HepG2 (cell line): Measurements from ENCODE around the gene CENPB. TPM values are rescaled to one million over a fixed set of nuclear protein-coding genes. Genes with fewer than 3 reads are reported as not detected.

Source experiments
- ARID2 ChIP-seq: sonication (generic); formaldehyde crosslinking; IDR thresholded peaks from 2 replicates; pipeline ENCODE4 v1.8.1; 2022; ENCODE audit warnings: mild to moderate bottlenecking, missing genetic modification reagents, borderline replicate concordance
- ETV5 ChIP-seq: IDR thresholded peaks from 2 replicates; pipeline ENCODE4 v1.6.1; 2018; ENCODE audit warnings: missing biosample characterization, missing genetic modification reagents, inconsistent platforms, borderline replicate concordance
- FIP1L1 ChIP-seq: fragments of 200-400 bp; formaldehyde crosslinking; IDR thresholded peaks from 2 replicates; pipeline ENCODE4 v1.6.1; 2018; ENCODE audit warnings: low read depth, mild to moderate bottlenecking, low read length, moderate library complexity, borderline replicate concordance; ENCODE audit not compliant: insufficient read depth
- GLI4 ChIP-seq: sonication (generic); formaldehyde crosslinking; IDR thresholded peaks from 2 replicates; pipeline ENCODE4 v1.5.1; 2020; ENCODE audit warnings: missing genetic modification reagents, mild to moderate bottlenecking, moderate library complexity, borderline replicate concordance
- HNRNPL ChIP-seq: fragments of 200-400 bp; formaldehyde crosslinking; IDR thresholded peaks from 2 replicates; pipeline ENCODE4 v1.6.1; 2017; ENCODE audit warnings: mild to moderate bottlenecking, low read depth, low read length
- HOXD1 ChIP-seq: sonication (generic); formaldehyde crosslinking; IDR thresholded peaks from 2 replicates; pipeline ENCODE4 v1.5.0; 2020; ENCODE audit warnings: missing genetic modification reagents
- MAZ ChIP-seq, 2 experiments: sonication (generic) in 1 of 2; formaldehyde crosslinking in 1 of 2; IDR thresholded peaks; 2 replicates each; pipeline versions ENCODE4 v1.5.0 to v1.6.1; 2012 to 2020; ENCODE audit warnings: low read depth in 2 of 2, mild to moderate bottlenecking in 2 of 2, borderline replicate concordance in 1 of 2, improper control_type of control experiment in 1 of 2, low read length in 1 of 2, missing genetic modification reagents in 1 of 2, moderate library complexity in 1 of 2
- MEF2D ChIP-seq: sonication (generic); formaldehyde crosslinking; IDR thresholded peaks from 2 replicates; pipeline ENCODE4 v1.5.1; 2020; ENCODE audit warnings: mild to moderate bottlenecking, missing genetic modification reagents
- MIER3 ChIP-seq: IDR thresholded peaks from 2 replicates; pipeline ENCODE4 v1.6.1; 2016; ENCODE audit warnings: missing compliant biosample characterization, borderline replicate concordance
- NBN ChIP-seq: fragments of 450-650 bp; conservative IDR thresholded peaks from 2 replicates; pipeline ENCODE4 v1.6.1; 2017
- NFRKB ChIP-seq: fragments of 450-650 bp; IDR thresholded peaks from 2 replicates; pipeline ENCODE4 v1.6.1; 2017
- PCBP2 ChIP-seq: fragments of 200-400 bp; formaldehyde crosslinking; optimal IDR thresholded peaks from 2 replicates; pipeline ENCODE3; 2018; ENCODE audit warnings: low read length, low read depth; ENCODE audit not compliant: poor library complexity, severe bottlenecking
- RBAK ChIP-seq: sonication (generic); formaldehyde crosslinking; IDR thresholded peaks from 2 replicates; pipeline ENCODE4 v1.5.1; 2020; ENCODE audit warnings: mild to moderate bottlenecking, missing genetic modification reagents
- RBM39 ChIP-seq: fragments of 200-400 bp; formaldehyde crosslinking; IDR thresholded peaks from one replicate; pipeline ENCODE4 v1.6.1; 2018; ENCODE audit warnings: antibody characterized with exemption, mild to moderate bottlenecking, low read depth, low read length; ENCODE audit not compliant: poor library complexity, severe bottlenecking
- SP4 ChIP-seq: sonication (generic); formaldehyde crosslinking; IDR thresholded peaks from 2 replicates; pipeline ENCODE4 v1.8.1; 2023; ENCODE audit warnings: mild to moderate bottlenecking, missing genetic modification reagents
- SSRP1 ChIP-seq: IDR thresholded peaks from 2 replicates; pipeline ENCODE4 v1.6.1; 2016; ENCODE audit warnings: control low read depth
- TBX3 ChIP-seq: fragments of 450-650 bp; IDR thresholded peaks from 2 replicates; pipeline ENCODE4 v1.6.1; 2017; ENCODE audit warnings: antibody characterized with exemption, mild to moderate bottlenecking, inconsistent platforms, borderline replicate concordance
- TCF7L2 ChIP-seq: IDR thresholded peaks from 2 replicates; pipeline ENCODE4 v1.6.1; 2011; ENCODE audit warnings: mild to moderate bottlenecking, low read depth, low read length, moderate library complexity
- ZFP41 ChIP-seq: sonication (generic); formaldehyde crosslinking; IDR thresholded peaks from 2 replicates; pipeline ENCODE4 v1.4.0; 2020; ENCODE audit warnings: mild to moderate bottlenecking, missing genetic modification reagents, borderline replicate concordance
- ZFYVE20 ChIP-seq: sonication (generic); formaldehyde crosslinking; IDR thresholded peaks from 2 replicates; pipeline ENCODE4 v1.8.0; 2023; ENCODE audit warnings: low read depth, mild to moderate bottlenecking, moderate library complexity, missing genetic modification reagents, borderline replicate concordance
- ZNF160 ChIP-seq: sonication (generic); formaldehyde crosslinking; IDR thresholded peaks from 2 replicates; pipeline ENCODE4 v1.8.0; 2022; ENCODE audit warnings: mild to moderate bottlenecking, inconsistent platforms, missing genetic modification reagents
- ZNF253 ChIP-seq: sonication (generic); formaldehyde crosslinking; IDR thresholded peaks from 2 replicates; pipeline ENCODE4 v1.8.0; 2022; ENCODE audit warnings: mild to moderate bottlenecking, missing genetic modification reagents, borderline replicate concordance
- ZNF256 ChIP-seq: sonication (generic); formaldehyde crosslinking; conservative IDR thresholded peaks from 2 replicates; pipeline ENCODE4 v1.4.0; 2020; ENCODE audit warnings: missing genetic modification reagents
- ZNF382 ChIP-seq: sonication (generic); formaldehyde crosslinking; IDR thresholded peaks from 2 replicates; pipeline ENCODE4 v1.5.0; 2020; ENCODE audit warnings: missing genetic modification reagents, mild to moderate bottlenecking, borderline replicate concordance
- ZNF543 ChIP-seq: sonication (generic); formaldehyde crosslinking; IDR thresholded peaks from 2 replicates; pipeline ENCODE4 v1.4.0; 2020; ENCODE audit warnings: mild to moderate bottlenecking, missing genetic modification reagents
- ZNF569 ChIP-seq: sonication (generic); formaldehyde crosslinking; IDR thresholded peaks from 2 replicates; pipeline ENCODE4 v1.5.0; 2020; ENCODE audit warnings: mild to moderate bottlenecking, missing genetic modification reagents, moderate library complexity, borderline replicate concordance
- ZNF772 ChIP-seq: sonication (generic); formaldehyde crosslinking; IDR thresholded peaks from 2 replicates; pipeline ENCODE4 v1.5.0; 2020; ENCODE audit warnings: mild to moderate bottlenecking, missing genetic modification reagents
- ZNF850 ChIP-seq: sonication (generic); formaldehyde crosslinking; conservative IDR thresholded peaks from 2 replicates; pipeline ENCODE4 v1.9.0; 2021; ENCODE audit warnings: mild to moderate bottlenecking, missing genetic modification reagents
- ZSCAN30 ChIP-seq: sonication (generic); formaldehyde crosslinking; IDR thresholded peaks from 2 replicates; pipeline ENCODE4 v1.5.0; 2020; ENCODE audit warnings: mild to moderate bottlenecking, missing genetic modification reagents
- polyA plus RNA-seq, 8 experiments: library from polyadenylated mRNA; depleted of rRNA in 3 of 8; stranded (reverse) in 7 of 8; unstranded in 1 of 8; fragments of >200 nt; fragmentation: Illumina TruSeq in 4 of 8; extraction: Trizol in 4 of 8; gene quantifications; 2 replicates each; pipeline versions ENCODE4 v1.2.1 to v1.2.3, GENCODE V29; 2011 to 2016; ENCODE audit warnings: low read depth in 4 of 8, missing spikeins in 1 of 8, mixed read lengths in 1 of 8; ENCODE audit not compliant: insufficient read depth in 1 of 8
- total RNA-seq, 5 experiments: library from RNA; depleted of rRNA; stranded (reverse); fragments of >200 nt; fragmentation: Illumina TruSeq; extraction: Trizol; gene quantifications; 2 replicates each; pipeline ENCODE4 v1.2.3, GENCODE V29; 2016; ENCODE audit warnings: low read depth in 1 of 5
- TF ChIP-seq, protein P1 (sequence below), 2 experiments: fragments of 450-650 bp in 1 of 2; sonication (generic) in 1 of 2; formaldehyde crosslinking; IDR thresholded peaks; 2 replicates each; pipeline versions ENCODE4 v1.5.0 to v1.8.0; 2020 to 2022; ENCODE audit warnings: mild to moderate bottlenecking in 1 of 2, missing genetic modification reagents in 1 of 2

CENPB gene
- total and polyA plus RNA-seq, 2 of the 13 experiments (the other 11 are each of a cell fraction or from before 2014, with no cell fraction given), result 10.4 to 54.5 TPM

DNA sequence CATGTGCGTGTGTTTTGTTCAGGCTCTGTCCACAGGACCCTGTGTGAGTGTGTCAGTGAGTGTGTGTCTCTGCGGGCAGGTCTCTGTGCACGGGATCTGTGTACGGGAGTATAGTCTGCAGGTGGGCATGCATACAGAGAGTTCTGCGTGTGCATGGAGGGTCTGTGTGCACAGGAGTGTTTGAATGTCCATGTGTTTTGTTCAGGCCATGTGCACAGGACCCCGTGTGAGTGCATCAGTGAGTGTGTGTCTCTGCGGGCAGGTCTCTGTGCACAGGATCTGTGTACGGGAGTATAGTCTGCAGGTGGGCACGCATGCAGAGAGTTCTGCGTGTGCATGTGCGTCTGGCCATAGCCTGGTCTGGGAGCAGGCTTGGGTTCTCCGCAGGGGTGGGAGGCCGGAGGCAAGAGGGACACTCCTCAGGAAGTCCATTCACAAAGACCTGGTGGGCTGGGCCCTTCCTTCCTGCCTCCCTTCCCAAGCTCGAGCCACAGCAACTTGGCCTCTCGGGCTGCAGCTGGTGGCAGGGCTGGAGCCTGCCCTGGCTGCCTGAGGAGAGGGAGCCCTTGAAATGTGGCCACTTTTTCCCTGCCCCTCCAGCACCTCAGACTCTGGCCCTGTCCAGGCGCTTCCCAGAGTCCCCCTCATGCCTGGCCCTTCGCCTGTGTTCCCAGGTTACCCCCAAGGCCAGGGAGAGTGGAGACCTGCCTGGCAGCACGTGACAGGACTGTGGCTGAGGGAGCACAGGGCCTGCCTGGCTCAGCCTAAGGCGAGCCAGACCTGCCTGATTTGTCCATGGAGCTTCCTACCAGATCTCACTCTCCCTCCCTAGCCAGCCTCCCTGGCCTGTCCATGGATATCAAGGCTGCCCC is 47.2 kb downstream of the CENPB start (continued):
- no peak for TF ChIP-seq SSRP1 (CRISPR knock-in tag)
- no peak for TF ChIP-seq PCBP2
- no peak for TF ChIP-seq RBM39
- no peak for TF ChIP-seq MIER3
- no peak for TF ChIP-seq NBN
- no peak for TF ChIP-seq ARID2 (CRISPR knock-in tag)
- peak; percentile 71; the same call in 1 of the 2 replicates for TF ChIP-seq ZNF569
- no peak for TF ChIP-seq MAZ (IDR thresholded peaks at IDR 0.05; ENCODE audit: borderline replicate concordance, low read depth, low read length)
- TF ChIP-seq MAZ (CRISPR knock-in tag; IDR thresholded peaks at IDR 0.05; ENCODE audit: low read depth), result peak; percentile 71; the same call in 1 of the 2 replicates
- no peak for TF ChIP-seq TCF7L2
- TF ChIP-seq FIP1L1, result no peak
- no peak for TF ChIP-seq ZNF850
- no peak for TF ChIP-seq ZNF160 (CRISPR knock-in tag)
- TF ChIP-seq NFRKB, result no peak
- no peak for TF ChIP-seq TBX3
- no peak for TF ChIP-seq RBAK (CRISPR knock-in tag)
- TF ChIP-seq, protein P1, sequence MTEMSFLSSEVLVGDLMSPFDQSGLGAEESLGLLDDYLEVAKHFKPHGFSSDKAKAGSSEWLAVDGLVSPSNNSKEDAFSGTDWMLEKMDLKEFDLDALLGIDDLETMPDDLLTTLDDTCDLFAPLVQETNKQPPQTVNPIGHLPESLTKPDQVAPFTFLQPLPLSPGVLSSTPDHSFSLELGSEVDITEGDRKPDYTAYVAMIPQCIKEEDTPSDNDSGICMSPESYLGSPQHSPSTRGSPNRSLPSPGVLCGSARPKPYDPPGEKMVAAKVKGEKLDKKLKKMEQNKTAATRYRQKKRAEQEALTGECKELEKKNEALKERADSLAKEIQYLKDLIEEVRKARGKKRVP (CRISPR knock-in tag; IDR thresholded peaks at IDR 0.05), result no peak
- peak; percentile 20; the same call in 1 of the 2 replicates for TF ChIP-seq ZNF543 (CRISPR knock-in tag)
- no peak; the same call in 1 of the 2 replicates for TF ChIP-seq MEF2D (CRISPR knock-in tag)
- 0 out of 2 replicates have a peak, but pooled peaks have one; percentile 24 for TF ChIP-seq ETV5 (CRISPR knock-in tag)
- no peak for TF ChIP-seq HOXD1 (CRISPR knock-in tag)
- no peak for TF ChIP-seq ZSCAN30 (CRISPR knock-in tag)
- TF ChIP-seq HNRNPL, result peak; percentile 68; the same call in 1 of the 2 replicates
- no peak for TF ChIP-seq ZNF256 (CRISPR knock-in tag)
- TF ChIP-seq ZNF253 (CRISPR knock-in tag), result no peak
- TF ChIP-seq ZFYVE20, result peak; percentile 82; the same call in 1 of the 2 replicates
- peak; percentile 85; the same call in 1 of the 2 replicates for TF ChIP-seq ZFP41 (CRISPR knock-in tag)
- no peak for TF ChIP-seq GLI4 (CRISPR knock-in tag)
- TF ChIP-seq SP4 (CRISPR knock-in tag), result peak; percentile 65; the same call in 1 of the 2 replicates
- no peak for TF ChIP-seq ZNF382 (CRISPR knock-in tag)
- peak; percentile 72; the same call in 1 of the 2 replicates for TF ChIP-seq ZNF772 (CRISPR knock-in tag)
